ENCODE results near the gene ZNF606. TPM values are rescaled to one million over a fixed set of nuclear protein-coding genes. Genes with fewer than 3 reads are reported as not detected.

The ZNF606 gene
- total and polyA plus RNA-seq, 10 of the 15 experiments (the other 5 are each of a cell fraction or from before 2014, with no cell fraction given): 2.2 to 10.6 (median 7.6) TPM

GRCh38 chr19:58024661-58025060 lies 22.0 kb upstream of the ZNF606 start:
- no peaks in the 10 kb centered on the region; the same call in 1 of the 3 replicates for H3K9me3 ChIP-seq (replicated peaks; ENCODE audit: control insufficient read depth, insufficient read depth, low read length)
- no TSS peak for BruUV-seq (replicated peaks)
- H3K79me2 ChIP-seq (ENCODE audit: control insufficient read depth, insufficient read depth, low read length): no peaks in the 10 kb centered on the region
- ChIA-PET RAD21 (ENCODE audit: unreplicated experiment) (no interaction called here), CTCF (no interaction called here), SMC1A (ENCODE audit: uncharacterized antibody, unreplicated experiment) (no interaction called here), POLR2A (interaction anchor here (0.6 kb wide), 1 partner anchor 360 kb away, joined by 3 read pairs; no protein-coding TSS in a partner anchor)
- FAIRE-seq: no peak
- no peaks in the 10 kb centered on the region for H4K20me1 ChIP-seq (ENCODE audit: control insufficient read depth, insufficient read depth)
- no peak for DNase-seq (ENCODE audit: low read depth, low spot score)
- H2AFZ ChIP-seq (ENCODE audit: control insufficient read depth, low read depth, low read length): no peak overlapping the region
- no peak overlapping the region for H3K27ac ChIP-seq (ENCODE audit: control insufficient read depth, insufficient read depth)
- H3K36me3 ChIP-seq (ENCODE audit: control insufficient read depth in 2 of 2, insufficient read depth in 2 of 2, low read length in 1 of 2): no peaks in the 10 kb centered on the region
- H3K27me3 ChIP-seq (replicated peaks in 1 of 2; ENCODE audit: control insufficient read depth in 2 of 2, insufficient read depth in 2 of 2, low read length in 1 of 2): no peaks in the 10 kb centered on the region
- no peak for ATAC-seq
- intact Hi-C loops (cut with micrococcal nuclease; ENCODE audit: unreplicated experiment) (no loop called here), in situ Hi-C loops (cut with MboI) (no loop called here)
- WGBS (ENCODE audit: insufficient coverage, insufficient replicate concordance, low lambda C conversion rate, missing lambda C conversion rate): 65% methylated on average over 12 of the region's 12 CpGs
- no peak overlapping the region for H3K9ac ChIP-seq (ENCODE audit: control insufficient read depth, insufficient read depth, low read length)
- no peak overlapping the region for H3K4me2 ChIP-seq (ENCODE audit: control insufficient read depth, insufficient read depth)
- no peak overlapping the region for H3K4me3 ChIP-seq
- H3K4me1 ChIP-seq (ENCODE audit: control insufficient read depth, insufficient read depth, low read length): no peaks in the 10 kb centered on the region
- TF ChIP-seq DPF2 (IDR thresholded peaks at IDR 0.05) (no peak), USF1 (IDR thresholded peaks at IDR 0.05; ENCODE audit: borderline replicate concordance, extremely low read length, insufficient read depth, low read depth, low read length) (no peak), TAF1 (IDR thresholded peaks at IDR 0.05; ENCODE audit: borderline replicate concordance, low read depth, low read length) (no peak), RFX5 (IDR thresholded peaks at IDR 0.05; ENCODE audit: low read depth, low read length) (no peak), STAT3 (IDR thresholded peaks at IDR 0.05; ENCODE audit: low read depth, low read length) (no peak), RAD51 (IDR thresholded peaks at IDR 0.05) (no peak), CHD2 (IDR thresholded peaks at IDR 0.05; ENCODE audit: borderline replicate concordance, low read depth, low read length) (no peak), LARP7 (IDR thresholded peaks at IDR 0.05) (no peak)

- Histone ChIP-seq H3K27me3 (replicated peaks in 1 of 2; ENCODE audit: control insufficient read depth in 2 of 2, insufficient read depth in 2 of 2, low read length in 1 of 2) (no peaks in the 10 kb centered on the region), H3K4me1 (ENCODE audit: control insufficient read depth, insufficient read depth, low read length) (no peaks in the 10 kb centered on the region), H3K4me3 (no peak overlapping the region), H4K20me1 (ENCODE audit: control insufficient read depth, insufficient read depth) (no peaks in the 10 kb centered on the region), H3K36me3 (ENCODE audit: control insufficient read depth in 2 of 2, insufficient read depth in 2 of 2, low read length in 1 of 2) (no peaks in the 10 kb centered on the region), H3K4me2 (ENCODE audit: control insufficient read depth, insufficient read depth) (no peak overlapping the region), H3K27ac (ENCODE audit: control insufficient read depth, insufficient read depth) (no peak overlapping the region), H3K9ac (ENCODE audit: control insufficient read depth, insufficient read depth, low read length) (no peak overlapping the region), H3K9me3 (replicated peaks; ENCODE audit: control insufficient read depth, insufficient read depth, low read length) (no peaks in the 10 kb centered on the region; the same call in 1 of the 3 replicates), H2AFZ (ENCODE audit: control insufficient read depth, low read depth, low read length) (no peak overlapping the region), H3K79me2 (ENCODE audit: control insufficient read depth, insufficient read depth, low read length) (no peaks in the 10 kb centered on the region)
- intact Hi-C loops (cut with micrococcal nuclease; ENCODE audit: unreplicated experiment) (no loop called here), in situ Hi-C loops (cut with MboI) (no loop called here)
- FAIRE-seq (no peak), DNase-seq (ENCODE audit: low read depth, low spot score) (no peak), ATAC-seq (no peak)
- ChIA-PET CTCF (no interaction called here), POLR2A (no interaction called here), SMC1A (ENCODE audit: uncharacterized antibody, unreplicated experiment) (no interaction called here), RAD21 (ENCODE audit: unreplicated experiment) (no interaction called here)
- WGBS (ENCODE audit: insufficient coverage, insufficient replicate concordance, low lambda C conversion rate, missing lambda C conversion rate): 33% methylated on average over 4 of the region's 4 CpGs
- BruUV-seq (replicated peaks): no TSS peak
- TF ChIP-seq SIN3A (IDR thresholded peaks at IDR 0.05; ENCODE audit: low read depth, low read length) (no peak), RBBP5 (conservative IDR thresholded peaks at IDR 0.05) (no peak), POLR2AphosphoS2 (IDR thresholded peaks at IDR 0.05; ENCODE audit: low read depth, low read length) (no peak), CEBPB (IDR thresholded peaks at IDR 0.05; ENCODE audit: borderline replicate concordance in 1 of 2, low read depth in 2 of 2, low read length in 2 of 2) (no peak), CHD1 (IDR thresholded peaks at IDR 0.05; ENCODE audit: low read depth, low read length) (no peak)
- TF ChIP-seq, protein P1, sequence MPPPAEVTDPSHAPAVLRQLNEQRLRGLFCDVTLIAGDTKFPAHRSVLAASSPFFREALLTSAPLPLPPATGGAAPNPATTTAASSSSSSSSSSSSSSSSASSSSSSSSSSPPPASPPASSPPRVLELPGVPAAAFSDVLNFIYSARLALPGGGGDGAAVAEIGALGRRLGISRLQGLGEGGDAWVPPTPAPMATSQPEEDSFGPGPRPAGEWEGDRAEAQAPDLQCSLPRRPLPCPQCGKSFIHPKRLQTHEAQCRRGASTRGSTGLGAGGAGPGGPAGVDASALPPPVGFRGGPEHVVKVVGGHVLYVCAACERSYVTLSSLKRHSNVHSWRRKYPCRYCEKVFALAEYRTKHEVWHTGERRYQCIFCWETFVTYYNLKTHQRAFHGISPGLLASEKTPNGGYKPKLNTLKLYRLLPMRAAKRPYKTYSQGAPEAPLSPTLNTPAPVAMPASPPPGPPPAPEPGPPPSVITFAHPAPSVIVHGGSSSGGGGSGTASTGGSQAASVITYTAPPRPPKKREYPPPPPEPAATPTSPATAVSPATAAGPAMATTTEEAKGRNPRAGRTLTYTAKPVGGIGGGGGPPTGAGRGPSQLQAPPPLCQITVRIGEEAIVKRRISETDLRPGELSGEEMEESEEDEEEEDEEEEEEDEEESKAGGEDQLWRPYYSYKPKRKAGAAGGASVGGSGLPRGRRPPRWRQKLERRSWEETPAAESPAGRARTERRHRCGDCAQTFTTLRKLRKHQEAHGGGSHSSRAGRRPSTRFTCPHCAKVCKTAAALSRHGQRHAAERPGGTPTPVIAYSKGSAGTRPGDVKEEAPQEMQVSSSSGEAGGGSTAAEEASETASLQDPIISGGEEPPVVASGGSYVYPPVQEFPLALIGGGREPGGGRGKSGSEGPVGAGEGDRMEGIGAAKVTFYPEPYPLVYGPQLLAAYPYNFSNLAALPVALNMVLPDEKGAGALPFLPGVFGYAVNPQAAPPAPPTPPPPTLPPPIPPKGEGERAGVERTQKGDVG (CRISPR knock-in tag; IDR thresholded peaks at IDR 0.05): no peak
Observed at GRCh38 chr19:58022283-58022660, 19.7 kb upstream of the ZNF606 start.

Measured in GM12878 (cell line).